Renal cortex interstitium (tissue), 11 donors: ENCODE results near the gene NRARP. TPM values are rescaled to one million over a fixed set of nuclear protein-coding genes. Genes with fewer than 3 reads are reported as not detected.
"Not testable (repeated sequence)": the region's sequence is repeated elsewhere in the genome, so short reads cannot be mapped to it uniquely, and the experiment has no call there.

Experiments
- DNase-seq, 11 donors: peaks; one replicate each; pipeline ENCODE4 v3.0.0-alpha.2; 2013; ENCODE audit warnings: low read depth in 9 of 11, low spot score in 4 of 11; ENCODE audit errors: extremely low read depth in 1 of 11
- polyA plus RNA-seq, 3 donors: library from polyadenylated mRNA; unstranded; fragments of 120-200 nt; gene quantifications; one replicate each; pipeline ENCODE4 v1.2.1, GENCODE V29; 2013; ENCODE audit not compliant: insufficient read length in 3 of 3

The NRARP gene
- polyA plus RNA-seq, 3 donors = 6.8 to 9.0 (median 7.7) TPM

DNA sequence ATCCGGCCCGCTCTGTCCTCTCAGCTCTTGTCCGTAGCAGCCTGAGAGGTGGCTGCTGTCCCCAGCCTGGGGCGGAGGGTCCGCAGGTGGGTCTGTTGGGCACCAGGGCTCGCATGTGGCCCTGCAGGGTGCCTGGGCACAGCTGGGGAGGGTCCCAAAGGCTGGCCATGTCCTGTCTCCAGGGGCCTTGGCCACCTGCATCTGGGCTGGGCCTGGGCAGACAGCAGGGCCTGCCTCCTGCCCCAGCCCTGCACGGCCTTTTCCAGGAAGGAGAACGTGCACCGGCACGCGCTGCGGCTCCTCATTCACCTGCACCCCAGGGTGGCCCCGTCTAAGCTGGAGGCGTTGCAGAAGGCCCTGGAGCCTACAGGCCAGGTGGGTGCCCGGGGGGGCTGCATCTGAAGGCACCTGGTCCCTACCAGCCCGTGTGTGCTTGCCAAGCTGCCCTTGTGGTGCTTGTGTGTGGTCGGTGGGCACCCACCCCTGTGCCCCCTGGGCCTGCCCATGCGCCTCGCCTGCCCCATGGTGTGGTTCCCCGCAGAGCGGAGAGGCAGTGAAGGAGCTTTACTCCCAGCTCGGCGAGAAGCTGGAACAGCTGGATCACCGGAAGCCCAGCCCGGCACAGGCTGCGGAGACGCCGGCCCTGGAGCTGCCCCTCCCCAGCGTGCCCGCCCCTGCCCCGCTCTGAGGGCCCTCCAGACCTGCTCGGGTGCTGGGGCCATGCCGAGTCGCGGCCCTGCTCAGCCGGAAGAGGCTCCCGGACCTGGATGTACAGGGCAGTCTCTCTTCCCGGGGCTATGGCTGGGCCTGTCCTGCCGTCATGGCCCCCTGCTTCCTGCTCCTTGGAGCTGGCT is 29.6 kb downstream of the NRARP start:
- no peak for DNase-seq

DNA sequence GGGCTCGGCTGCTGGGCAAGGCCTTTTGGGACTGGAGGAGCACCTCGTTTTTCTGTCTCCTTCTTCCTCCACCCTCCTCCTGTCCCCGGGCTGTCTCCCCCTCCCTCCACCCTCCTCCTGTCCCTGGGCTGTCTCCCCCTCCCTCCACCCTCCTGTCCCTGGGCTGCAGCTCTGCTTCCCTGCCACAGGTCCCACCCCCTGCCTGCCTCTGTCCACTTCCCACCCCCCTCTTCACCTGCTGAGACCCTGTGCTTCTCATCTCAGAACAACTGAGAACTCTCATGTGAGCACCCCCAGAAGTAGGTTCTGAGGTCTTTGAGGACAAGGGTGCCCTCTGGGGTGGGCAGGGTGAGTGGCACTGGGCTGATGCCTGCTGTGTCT is 30.4 kb downstream of the NRARP start:
- DNase-seq = no peak

DNA sequence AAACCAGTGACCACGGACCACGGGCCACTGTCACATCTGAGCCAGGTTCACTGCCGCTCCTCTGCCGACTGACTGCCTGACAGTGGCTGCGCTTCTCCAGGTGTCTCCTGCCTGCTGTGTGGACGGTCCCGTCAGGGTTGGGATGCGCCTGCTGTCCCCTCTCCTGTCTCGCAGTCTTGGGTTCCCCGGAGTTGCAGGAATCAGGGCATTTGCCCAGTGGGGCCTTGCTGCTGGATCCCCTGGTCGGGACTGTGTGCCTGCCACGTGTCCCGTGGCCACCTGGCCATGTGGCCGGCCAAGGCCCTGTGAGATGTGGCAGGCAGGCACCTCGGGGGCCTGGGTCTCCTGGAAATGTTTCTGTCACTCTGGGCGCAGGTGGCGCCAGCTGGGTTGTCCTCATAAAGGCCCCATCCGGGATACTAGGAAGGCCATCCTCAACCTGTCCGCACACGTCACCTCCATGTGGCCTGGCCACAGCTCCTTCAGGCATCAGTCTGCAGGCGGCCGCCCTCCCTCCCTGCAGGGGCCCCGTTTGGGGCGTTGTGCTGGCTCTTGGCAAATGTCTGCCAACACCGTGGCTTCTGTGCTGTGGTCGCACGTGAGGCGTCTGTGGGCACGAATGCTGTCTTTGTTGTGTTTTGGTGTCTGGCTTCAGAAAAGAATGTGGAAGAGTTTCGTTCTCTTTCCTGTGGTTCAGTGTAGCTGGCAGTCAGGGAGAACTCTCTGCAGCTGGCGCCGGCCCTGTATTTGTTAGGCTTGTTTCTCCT is 31.0 kb downstream of the NRARP start:
- DNase-seq = no peak

DNA sequence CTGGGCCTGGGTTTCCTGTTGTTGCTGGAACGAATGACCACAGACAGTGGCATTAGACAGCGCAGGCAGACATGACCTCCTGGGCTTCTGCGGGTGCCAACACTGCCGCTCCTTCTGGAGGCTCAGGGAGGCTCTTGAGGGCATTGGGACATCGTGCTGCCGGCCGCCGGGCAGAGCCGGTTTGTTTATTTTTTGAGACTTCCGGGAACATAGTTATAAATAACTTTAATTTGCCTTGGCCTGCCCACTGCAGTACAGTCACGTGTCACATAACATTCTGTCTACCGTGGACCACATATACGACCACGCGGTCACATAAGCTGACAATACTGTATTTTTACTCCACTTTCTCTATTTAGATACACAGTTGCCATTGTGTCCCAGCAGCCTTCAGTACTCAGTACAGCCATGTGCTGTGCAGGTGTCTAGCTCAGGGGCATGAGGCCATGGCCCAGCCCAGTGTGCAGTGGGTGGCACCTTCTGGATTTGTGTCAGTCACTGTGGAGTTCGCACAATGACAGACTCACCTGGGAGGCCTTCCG is 32.8 kb downstream of the NRARP start:
- no peak for DNase-seq

DNA sequence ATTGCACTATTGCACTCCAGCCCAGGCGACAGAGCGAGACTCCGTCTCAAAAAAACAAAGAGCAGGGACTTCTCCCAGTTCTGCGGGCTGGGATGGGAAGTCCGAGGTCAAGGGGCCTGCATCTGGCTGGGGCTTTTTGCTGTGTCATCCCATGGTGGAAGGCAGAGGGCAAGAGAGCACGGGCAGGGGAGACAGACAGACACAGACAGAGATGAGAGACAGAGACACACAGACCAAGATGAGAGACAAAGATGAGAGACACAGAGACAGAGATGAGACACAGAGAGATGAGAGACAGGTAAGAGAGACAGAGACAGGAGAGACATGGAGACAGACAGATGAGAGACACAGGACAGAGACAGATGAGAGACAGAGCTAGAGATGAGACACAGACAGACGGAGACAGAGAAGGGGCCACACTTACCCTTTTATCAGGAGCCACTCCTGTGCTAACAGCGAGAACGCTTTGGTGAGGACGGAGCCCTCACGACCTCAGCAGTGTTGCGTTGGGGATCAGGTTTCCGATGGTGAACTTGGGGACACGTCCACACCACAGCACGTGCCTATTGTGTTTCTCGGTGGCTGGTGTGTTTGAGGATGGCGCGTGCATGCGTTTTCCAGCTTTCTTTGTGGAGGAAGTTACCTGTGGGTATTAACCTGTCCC is 33.4 kb downstream of the NRARP start:
- DNase-seq = no peak

DNA sequence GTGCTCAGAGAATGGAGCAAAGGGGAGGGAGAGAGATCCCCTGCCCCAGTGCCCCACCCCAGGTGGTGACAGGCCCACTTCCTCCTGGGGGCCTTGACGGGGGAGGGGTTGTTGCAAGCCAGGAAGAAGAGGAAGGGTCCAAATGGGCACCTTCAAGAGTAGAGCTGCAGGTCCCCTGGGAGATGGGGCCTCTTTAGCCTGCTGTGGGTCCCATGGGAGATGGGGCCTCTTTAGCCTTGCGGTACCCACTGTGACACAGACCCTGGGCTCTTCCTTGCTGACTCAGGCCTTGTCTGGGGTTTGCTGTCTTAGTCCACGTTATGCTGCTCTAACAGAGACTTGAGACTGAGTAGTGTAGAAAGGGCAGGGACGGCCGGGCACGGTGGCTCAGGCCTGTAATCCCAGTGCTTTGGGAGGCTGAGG is 34.1 kb downstream of the NRARP start:
- DNase-seq = no peak

DNA sequence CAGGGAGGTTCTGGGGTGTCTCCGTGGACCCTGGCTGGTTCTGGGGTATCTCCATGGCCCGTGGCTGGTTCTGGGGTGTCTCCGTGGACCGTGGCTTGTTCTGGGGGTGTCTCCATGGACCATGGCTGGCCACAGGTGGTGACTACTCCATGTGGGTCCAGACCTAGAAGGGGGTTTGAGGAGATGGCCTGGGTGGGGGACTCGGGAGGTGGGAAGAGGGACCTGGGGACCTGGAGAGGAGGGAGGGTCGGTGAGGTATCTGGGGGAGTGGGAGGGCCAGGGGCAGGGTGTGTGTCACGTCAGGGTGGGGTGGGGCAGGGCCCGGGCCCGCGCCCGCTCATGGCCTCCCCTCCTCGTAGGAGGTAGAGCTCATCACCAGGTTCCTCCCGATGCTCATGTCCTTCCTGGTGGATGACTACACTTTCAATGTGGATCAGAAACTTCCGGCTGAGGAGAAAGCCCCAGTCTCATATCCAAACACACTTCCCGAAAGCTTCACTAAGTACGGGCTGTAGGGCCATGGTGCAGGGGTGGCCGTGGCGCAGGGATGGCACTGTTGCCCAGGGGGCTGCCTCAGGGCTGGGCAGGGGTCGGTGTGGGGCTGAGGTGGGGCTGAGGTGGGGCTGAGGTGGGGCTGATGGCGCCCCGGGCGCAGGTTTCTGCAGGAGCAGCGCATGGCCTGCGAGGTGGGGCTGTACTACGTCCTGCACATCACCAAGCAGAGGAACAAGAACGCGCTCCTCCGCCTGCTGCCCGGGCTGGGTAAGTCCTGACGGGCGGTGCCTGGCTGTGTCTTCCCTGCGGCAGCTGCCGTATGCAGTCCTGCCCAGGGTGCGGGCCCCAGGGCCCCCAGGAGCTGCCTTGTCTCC is 35.3 kb downstream of the NRARP start:
- DNase-seq = no peak

DNA sequence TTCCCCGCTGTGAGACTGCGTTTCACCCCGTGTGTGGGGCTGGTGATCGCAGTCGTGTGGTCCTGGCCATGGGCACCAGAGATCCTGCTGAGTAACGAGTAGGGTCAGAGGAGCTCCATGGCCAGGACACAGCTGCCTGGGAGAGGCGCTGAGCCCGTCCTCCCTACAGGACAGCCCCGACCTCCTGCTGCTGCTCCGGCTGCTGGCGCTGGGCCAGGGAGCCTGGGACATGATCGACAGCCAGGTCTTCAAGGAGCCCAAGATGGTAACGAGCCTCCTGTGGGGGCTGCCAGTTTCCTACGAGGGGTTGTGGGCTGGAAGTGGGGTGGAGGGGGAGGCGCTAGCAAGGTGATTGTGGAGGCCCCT is 35.9 kb downstream of the NRARP start:
- no peak for DNase-seq

DNA sequence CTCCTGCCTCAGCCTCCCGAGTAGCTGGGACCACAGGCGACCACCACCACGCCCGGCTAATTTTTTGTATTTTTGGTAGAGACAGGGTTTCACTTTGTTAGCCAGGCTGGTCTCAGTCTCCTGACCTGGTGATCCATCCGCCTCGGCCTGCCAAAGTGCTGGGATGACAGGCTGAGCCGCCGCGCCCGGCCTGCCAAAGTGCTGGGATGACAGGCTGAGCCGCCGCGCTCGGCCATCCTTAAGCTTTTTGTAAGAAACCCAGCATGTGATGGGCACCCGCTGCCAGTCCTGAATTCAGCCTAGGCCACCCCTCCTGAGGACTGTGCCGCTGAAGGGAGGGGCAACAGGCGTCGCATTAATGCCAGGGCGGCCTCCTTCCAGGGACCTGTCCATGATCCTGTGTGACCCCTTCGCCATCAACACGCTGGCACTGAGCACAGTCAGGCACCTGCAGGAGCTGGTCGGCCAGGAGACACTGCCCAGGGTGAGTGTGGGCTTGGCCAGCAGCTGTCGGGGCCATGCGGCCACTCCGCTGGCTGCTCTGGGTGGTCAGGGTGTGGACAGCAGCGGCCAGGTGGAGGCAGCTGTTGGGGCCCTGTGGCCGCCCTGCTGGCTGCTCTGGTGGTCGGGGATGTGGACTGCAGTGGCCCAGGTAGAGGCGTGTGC is 36.4 kb downstream of the NRARP start:
- DNase-seq = no peak

DNA sequence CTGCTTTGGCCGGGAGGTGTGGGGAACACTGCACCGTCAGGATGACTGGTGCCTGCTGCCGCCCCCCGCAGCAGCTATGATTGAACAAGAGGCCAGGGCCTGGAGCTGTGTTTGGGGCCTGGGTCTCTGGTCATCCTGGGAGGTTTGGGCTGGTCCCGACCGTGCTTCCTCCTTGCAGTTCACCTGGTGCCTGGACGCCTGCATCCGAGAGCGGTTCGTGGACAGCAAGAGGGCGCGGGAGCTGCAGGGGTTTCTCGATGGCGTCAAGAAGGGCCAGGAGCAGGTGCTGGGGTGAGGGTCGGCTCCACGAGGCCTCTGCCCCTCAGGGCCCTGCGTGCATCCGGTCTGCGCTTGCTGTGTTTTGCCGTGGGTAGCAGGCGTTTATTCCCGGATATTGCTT is 38.0 kb downstream of the NRARP start:
- no peak for DNase-seq

DNA sequence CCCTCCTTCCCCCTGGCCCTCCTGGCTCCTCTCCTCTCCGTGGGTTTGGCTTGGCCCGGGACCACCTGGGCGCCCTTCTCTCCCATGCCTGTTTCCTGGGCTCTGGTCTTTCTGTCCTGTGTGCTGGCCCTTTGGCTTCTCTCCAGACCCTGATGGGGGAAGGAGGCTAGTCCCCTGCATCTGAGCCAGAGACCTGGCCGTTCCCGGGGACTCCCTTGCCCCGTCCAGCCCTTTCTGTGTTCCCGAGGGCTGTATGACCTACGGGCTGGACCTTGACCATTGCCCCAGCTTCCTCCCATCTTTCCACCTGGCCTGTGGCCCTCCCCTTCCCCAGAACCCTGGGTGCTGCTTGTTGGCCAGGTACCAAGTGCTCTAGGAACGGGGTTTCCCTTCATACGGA is 38.6 kb downstream of the NRARP start:
- no peak for DNase-seq

DNA sequence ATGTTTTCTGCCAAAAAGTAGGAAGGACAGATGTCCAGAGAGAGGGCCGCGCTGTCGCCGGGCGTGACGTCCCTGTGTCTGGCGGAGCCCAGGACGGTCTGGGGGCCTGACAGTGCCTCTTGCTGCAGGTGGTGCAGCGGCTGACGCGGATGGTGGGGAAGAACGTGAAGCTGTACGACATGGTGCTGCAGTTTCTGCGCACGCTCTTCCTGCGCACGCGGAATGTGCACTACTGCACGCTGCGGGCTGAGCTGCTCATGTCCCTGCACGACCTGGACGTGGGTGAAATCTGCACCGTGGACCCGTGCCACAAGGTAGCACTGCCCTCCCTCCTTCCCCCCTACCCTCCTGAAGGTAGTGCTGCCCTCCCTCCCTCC is 39.2 kb downstream of the NRARP start:
- DNase-seq = no peak

DNA sequence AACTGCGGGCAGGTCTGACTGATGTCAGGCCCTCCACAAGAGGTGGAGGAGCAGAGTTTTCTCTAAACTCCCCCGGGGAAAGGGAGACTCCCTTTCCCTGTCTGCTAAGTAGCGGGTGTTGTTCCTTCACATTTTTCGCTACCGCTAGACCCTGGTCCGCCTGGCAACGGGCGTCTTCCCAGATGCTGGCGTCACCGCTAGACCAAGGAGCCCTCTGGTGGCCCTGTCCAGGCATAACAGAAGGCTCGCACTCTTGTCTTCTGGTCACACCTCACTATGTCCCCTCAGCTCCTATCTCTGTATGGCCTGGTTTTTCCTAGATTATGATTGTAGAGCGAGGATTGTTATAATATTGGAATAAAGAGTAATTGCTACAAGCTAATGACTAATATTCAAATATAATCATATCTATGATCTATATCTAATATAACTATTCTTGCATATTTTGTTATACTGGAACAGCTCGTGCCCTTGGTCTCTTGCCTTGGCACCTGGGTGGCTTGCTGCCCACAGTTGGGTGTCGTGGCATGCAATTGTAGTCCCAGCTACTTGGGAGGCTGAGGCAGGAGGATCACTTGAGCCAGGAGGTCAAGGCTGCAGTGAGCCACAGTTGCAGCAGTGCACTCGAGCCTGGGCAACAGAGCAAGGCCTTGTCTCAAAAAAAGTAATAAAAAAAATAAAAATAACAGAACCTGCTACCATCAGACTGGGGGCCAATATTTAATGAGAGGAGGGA is 39.7 kb downstream of the NRARP start:
- DNase-seq = not testable (repeated sequence)

DNA sequence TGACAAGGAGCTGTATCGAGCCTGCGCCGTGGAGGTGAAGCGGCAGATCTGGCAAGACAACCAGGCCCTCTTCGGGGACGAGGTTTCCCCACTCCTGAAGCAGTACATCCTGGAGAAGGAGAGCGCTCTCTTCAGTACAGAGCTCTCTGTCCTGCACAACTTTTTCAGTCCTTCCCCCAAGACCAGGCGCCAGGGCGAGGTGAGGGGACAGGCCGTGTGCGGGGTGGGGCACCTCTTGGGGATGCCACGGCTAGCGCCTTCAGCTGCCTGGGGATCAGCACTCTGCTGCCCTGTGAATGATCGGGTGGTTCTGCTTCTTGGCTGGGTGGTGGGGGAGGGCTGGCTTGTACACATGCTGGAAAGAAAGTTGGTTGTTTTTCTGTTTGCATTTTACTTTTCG is 45.2 kb downstream of the NRARP start:
- no peak for DNase-seq

DNA sequence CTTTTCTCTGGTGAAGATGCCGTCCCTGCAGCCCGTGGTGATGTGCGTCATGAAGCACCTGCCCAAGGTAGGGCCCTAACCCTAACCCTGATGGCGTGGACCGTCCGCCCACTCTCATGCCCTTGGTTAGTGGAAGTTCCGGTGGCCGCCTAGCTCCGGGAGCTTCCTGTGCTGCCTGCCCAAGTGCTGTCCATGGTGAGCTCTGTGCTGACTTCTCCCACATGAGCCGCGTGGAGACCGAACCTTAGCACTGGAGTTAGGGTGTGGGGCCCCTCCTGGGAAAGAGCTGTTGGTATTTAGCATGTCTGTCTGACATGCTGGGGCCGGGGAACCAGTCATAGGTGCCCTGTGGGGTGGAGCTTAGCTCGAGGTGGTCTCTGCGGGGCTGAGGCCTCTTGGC is 45.7 kb downstream of the NRARP start:
- DNase-seq = no peak

DNA sequence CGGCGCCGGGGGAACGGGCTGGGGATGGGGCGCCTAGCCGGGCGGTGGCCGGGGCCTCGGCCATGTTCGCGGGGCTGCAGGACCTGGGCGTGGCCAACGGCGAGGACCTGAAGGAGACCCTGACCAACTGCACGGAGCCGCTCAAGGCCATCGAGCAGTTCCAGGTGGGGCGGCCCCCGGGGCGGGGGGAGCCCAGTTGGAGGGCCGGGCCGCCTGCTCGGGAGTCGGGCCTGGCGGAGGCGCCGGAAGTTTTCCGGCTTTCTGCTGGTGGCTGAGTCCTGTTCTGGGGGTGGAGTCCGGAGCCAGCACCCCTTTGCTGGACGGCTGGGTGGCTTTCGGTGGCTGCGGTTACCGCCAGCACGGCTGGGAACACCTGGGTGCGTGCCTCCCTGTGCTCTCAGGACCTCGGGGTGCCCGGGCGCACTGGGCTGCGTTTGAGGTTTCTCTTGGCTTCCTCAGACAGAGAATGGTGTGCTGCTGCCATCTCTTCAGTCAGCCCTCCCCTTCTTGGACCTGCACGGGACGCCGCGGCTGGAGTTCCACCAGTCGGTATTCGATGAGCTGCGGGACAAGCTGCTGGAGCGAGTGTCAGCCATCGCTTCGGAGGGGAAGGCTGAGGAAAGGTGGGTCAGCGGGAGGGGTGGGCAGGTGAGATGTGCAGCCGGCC is 46.5 kb downstream of the NRARP start:
- no peak for DNase-seq
